ENCODE measurements around the gene C1orf232. TPM values are rescaled to one million over a fixed set of nuclear protein-coding genes. Genes with fewer than 3 reads are reported as not detected.

The C1orf232 gene
- total RNA-seq, 1 donor from 2014 or later, result not detected

Other genes starting within 250 kb of the C1orf232 start
- 9.7 TPM for gene PAFAH2, start 170.9 kb downstream of the C1orf232 start, total RNA-seq
- 11.2 TPM for gene EXTL1, start 147.2 kb downstream of the C1orf232 start, total RNA-seq
- gene SLC30A2, start 122.8 kb downstream of the C1orf232 start, total RNA-seq, result 4.0 TPM
- gene TRIM63, start 101.3 kb downstream of the C1orf232 start, total RNA-seq, result 212 TPM
- 4.0 TPM for gene PDIK1L, start 57.1 kb downstream of the C1orf232 start, total RNA-seq
- gene FAM110D, start 9.9 kb downstream of the C1orf232 start, total RNA-seq, result 4.0 TPM
- gene ZNF593, start 945 bp upstream of the C1orf232 start, total RNA-seq, result 14.9 TPM
- gene ZNF593OS, start 2.9 kb upstream of the C1orf232 start, total RNA-seq, result not detected
- gene CNKSR1, start 8.5 kb upstream of the C1orf232 start, total RNA-seq, result 1.8 TPM
- gene CATSPER4, start 21.6 kb upstream of the C1orf232 start, total RNA-seq, result not detected
- 73.6 TPM for gene CEP85, start 65.2 kb upstream of the C1orf232 start, total RNA-seq
- gene SH3BGRL3, start 111.1 kb upstream of the C1orf232 start, total RNA-seq, result 50.5 TPM
- 9.5 TPM for gene UBXN11, start 137.7 kb upstream of the C1orf232 start, total RNA-seq
- gene CD52, start 149.0 kb upstream of the C1orf232 start, total RNA-seq, result 6.5 TPM
- gene CRYBG2, start 185.2 kb upstream of the C1orf232 start, total RNA-seq, result not detected
- 0.14 TPM for gene ZNF683, start 203.8 kb upstream of the C1orf232 start, total RNA-seq
- not detected for gene LIN28A, start 241.9 kb upstream of the C1orf232 start, total RNA-seq